ENCODE measurements around the gene NME7. TPM values are rescaled to one million over a fixed set of nuclear protein-coding genes. Genes with fewer than 3 reads are reported as not detected.

NME7 gene
- total and polyA plus RNA-seq, 2 experiments from 2014 or later = 39.1 to 48.5 TPM

- peaks cover 5% of the 10 kb centered on the region for H3K4me1 ChIP-seq (ENCODE audit: insufficient read depth)
- DNase-seq (ENCODE audit: low spot score) (no peak), ATAC-seq (no peak)
- H2AFZ ChIP-seq = no peak overlapping the region
- H3K79me2 ChIP-seq (replicated peaks; ENCODE audit: insufficient read depth) = no peaks in the 10 kb centered on the region
- no peaks in the 10 kb centered on the region for H3K9me2 ChIP-seq (ENCODE audit: insufficient read depth)
- Mint-ChIP-seq H3K27ac (no peak overlapping the region), H3K9me3 (no peaks in the 10 kb centered on the region), H3K4me1 (peaks cover 11% of the 10 kb centered on the region; the same call in 2 of the 3 replicates), H3K27me3 (ENCODE audit: insufficient read depth, low read depth, poor library complexity) (no peaks in the 10 kb centered on the region), H3K4me3 (no peak overlapping the region), H3K36me3 (ENCODE audit: low read depth) (no peaks in the 10 kb centered on the region)
- H3K4me3 ChIP-seq = no peak overlapping the region
- H3K4me2 ChIP-seq = no peak overlapping the region
- no peaks in the 10 kb centered on the region for H3F3A ChIP-seq (replicated peaks; ENCODE audit: low read depth)
- H3K36me3 ChIP-seq (ENCODE audit: insufficient read depth) = no peaks in the 10 kb centered on the region
- no peaks in the 10 kb centered on the region for H3K27me3 ChIP-seq (ENCODE audit: insufficient read depth)
- H3K27ac ChIP-seq (ENCODE audit: low read depth) = no peak overlapping the region
- no peaks in the 10 kb centered on the region for H4K20me1 ChIP-seq (replicated peaks; ENCODE audit: insufficient read depth)
- TF ChIP-seq ZNF331 (CRISPR knock-in tag; IDR thresholded peaks at IDR 0.05; ENCODE audit: low read depth) (no peak), POLR2AphosphoS5 (IDR thresholded peaks at IDR 0.05; ENCODE audit: low read depth) (no peak), ETS1 (IDR thresholded peaks at IDR 0.05) (no peak), CREB1 (CRISPR knock-in tag; IDR thresholded peaks at IDR 0.05; ENCODE audit: low read depth) (no peak), JUNB (IDR thresholded peaks at IDR 0.05; ENCODE audit: unreplicated experiment) (no peak), REST (IDR thresholded peaks at IDR 0.05; ENCODE audit: unreplicated experiment) (no peak), EZH2phosphoT487 (IDR thresholded peaks at IDR 0.05; ENCODE audit: unreplicated experiment) (no peak)
- TF ChIP-seq, protein P1, sequence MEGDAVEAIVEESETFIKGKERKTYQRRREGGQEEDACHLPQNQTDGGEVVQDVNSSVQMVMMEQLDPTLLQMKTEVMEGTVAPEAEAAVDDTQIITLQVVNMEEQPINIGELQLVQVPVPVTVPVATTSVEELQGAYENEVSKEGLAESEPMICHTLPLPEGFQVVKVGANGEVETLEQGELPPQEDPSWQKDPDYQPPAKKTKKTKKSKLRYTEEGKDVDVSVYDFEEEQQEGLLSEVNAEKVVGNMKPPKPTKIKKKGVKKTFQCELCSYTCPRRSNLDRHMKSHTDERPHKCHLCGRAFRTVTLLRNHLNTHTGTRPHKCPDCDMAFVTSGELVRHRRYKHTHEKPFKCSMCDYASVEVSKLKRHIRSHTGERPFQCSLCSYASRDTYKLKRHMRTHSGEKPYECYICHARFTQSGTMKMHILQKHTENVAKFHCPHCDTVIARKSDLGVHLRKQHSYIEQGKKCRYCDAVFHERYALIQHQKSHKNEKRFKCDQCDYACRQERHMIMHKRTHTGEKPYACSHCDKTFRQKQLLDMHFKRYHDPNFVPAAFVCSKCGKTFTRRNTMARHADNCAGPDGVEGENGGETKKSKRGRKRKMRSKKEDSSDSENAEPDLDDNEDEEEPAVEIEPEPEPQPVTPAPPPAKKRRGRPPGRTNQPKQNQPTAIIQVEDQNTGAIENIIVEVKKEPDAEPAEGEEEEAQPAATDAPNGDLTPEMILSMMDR (conservative IDR thresholded peaks at IDR 0.05; ENCODE audit: low read depth in 2 of 2) = no peak
These were observed 48.9 kb downstream of the NME7 start for GRCh38 chr1:169318536-169319244.

DNA sequence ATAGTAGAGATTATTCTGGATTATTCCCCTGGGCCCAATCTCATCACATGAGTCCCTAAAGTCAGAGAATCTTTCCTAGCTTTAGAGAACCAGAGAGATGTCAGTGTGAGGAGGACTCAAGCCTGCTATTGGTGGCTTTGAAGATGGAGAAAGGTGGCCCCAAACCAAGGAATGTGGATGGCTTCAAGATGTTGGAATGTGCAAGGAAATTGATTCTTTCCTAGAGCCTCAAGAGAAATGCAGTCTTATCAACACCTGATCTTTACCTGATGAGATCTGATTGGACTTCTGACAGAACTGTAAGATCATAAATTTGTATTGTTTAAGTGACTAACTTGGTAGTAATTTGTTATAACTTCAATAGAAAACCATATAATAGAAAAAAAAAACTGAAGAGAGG, 51.0 kb downstream of the NME7 start:
- no peak for DNase-seq (ENCODE audit: low spot score)
- H3K27me3 ChIP-seq (ENCODE audit: insufficient read depth) = no peaks in the 10 kb centered on the region
- TF ChIP-seq ZNF331 (CRISPR knock-in tag; IDR thresholded peaks at IDR 0.05; ENCODE audit: low read depth) (no peak), ETS1 (IDR thresholded peaks at IDR 0.05) (no peak), CREB1 (CRISPR knock-in tag; IDR thresholded peaks at IDR 0.05; ENCODE audit: low read depth) (no peak), POLR2AphosphoS5 (IDR thresholded peaks at IDR 0.05; ENCODE audit: low read depth) (no peak), STAT1 (IDR thresholded peaks at IDR 0.05; ENCODE audit: unreplicated experiment) (no peak), ZNF114 (CRISPR knock-in tag; IDR thresholded peaks at IDR 0.05) (no peak), JUNB (IDR thresholded peaks at IDR 0.05; ENCODE audit: unreplicated experiment) (no peak), EZH2phosphoT487 (IDR thresholded peaks at IDR 0.05; ENCODE audit: unreplicated experiment) (no peak), REST (IDR thresholded peaks at IDR 0.05; ENCODE audit: unreplicated experiment) (no peak)

More for the DNA sequence above, 51.0 kb downstream of the NME7 start:
- H3K27ac Mint-ChIP-seq = no peak overlapping the region
- no peaks in the 10 kb centered on the region for H3K36me3 Mint-ChIP-seq (ENCODE audit: low read depth)
- H3K4me3 Mint-ChIP-seq = no peak overlapping the region
- H3K79me2 ChIP-seq (replicated peaks; ENCODE audit: insufficient read depth) = no peaks in the 10 kb centered on the region
- no peak overlapping the region for H3K4me3 ChIP-seq
- H3K9me2 ChIP-seq (ENCODE audit: insufficient read depth) = no peaks in the 10 kb centered on the region
- H3K4me1 Mint-ChIP-seq = peaks cover 7% of the 10 kb centered on the region; the same call in 2 of the 3 replicates
- no peaks in the 10 kb centered on the region for H3K27me3 Mint-ChIP-seq (ENCODE audit: insufficient read depth, low read depth, poor library complexity)
- H3K4me1 ChIP-seq (ENCODE audit: insufficient read depth) = no peaks in the 10 kb centered on the region
- H3K27ac ChIP-seq (ENCODE audit: low read depth) = no peak overlapping the region
- no peak overlapping the region for H3K4me2 ChIP-seq
- no peaks in the 10 kb centered on the region for H4K20me1 ChIP-seq (replicated peaks; ENCODE audit: insufficient read depth)
- ATAC-seq = no peak
- no peaks in the 10 kb centered on the region for H3K9me3 Mint-ChIP-seq
- no peaks in the 10 kb centered on the region for H3K36me3 ChIP-seq (ENCODE audit: insufficient read depth)
- H2AFZ ChIP-seq = no peak overlapping the region
- no peaks in the 10 kb centered on the region for H3F3A ChIP-seq (replicated peaks; ENCODE audit: low read depth)
